ENCODE data around the gene KIF1C. TPM values are rescaled to one million over a fixed set of nuclear protein-coding genes. Genes with fewer than 3 reads are reported as not detected.

KIF1C gene
- total RNA-seq, 1 donor: 54.6 TPM

DNA sequence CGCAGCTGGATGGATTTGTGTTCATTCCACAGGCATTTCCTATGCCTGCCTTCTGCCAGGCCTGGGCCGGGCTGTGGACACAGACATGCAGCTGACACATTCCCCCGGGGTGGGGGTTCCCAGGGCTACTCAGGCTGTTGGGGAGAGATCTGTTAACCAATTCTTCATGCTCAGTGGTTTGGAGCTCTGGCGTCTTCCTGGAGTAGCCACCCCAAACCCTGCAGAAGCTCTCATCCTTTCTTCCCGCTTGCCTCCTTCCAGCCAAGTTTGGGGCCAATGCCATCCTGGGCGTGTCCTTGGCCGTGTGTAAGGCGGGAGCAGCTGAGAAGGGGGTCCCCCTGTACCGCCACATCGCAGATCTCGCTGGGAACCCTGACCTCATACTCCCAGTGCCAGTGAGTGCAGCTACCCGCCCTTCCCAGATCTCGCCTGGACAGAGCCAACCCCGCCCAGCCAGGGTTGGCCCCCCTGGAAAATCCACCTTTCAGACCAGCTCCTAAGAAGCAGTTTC is 44.2 kb upstream of the KIF1C start:
- TF ChIP-seq, protein P1, sequence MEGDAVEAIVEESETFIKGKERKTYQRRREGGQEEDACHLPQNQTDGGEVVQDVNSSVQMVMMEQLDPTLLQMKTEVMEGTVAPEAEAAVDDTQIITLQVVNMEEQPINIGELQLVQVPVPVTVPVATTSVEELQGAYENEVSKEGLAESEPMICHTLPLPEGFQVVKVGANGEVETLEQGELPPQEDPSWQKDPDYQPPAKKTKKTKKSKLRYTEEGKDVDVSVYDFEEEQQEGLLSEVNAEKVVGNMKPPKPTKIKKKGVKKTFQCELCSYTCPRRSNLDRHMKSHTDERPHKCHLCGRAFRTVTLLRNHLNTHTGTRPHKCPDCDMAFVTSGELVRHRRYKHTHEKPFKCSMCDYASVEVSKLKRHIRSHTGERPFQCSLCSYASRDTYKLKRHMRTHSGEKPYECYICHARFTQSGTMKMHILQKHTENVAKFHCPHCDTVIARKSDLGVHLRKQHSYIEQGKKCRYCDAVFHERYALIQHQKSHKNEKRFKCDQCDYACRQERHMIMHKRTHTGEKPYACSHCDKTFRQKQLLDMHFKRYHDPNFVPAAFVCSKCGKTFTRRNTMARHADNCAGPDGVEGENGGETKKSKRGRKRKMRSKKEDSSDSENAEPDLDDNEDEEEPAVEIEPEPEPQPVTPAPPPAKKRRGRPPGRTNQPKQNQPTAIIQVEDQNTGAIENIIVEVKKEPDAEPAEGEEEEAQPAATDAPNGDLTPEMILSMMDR (IDR thresholded peaks at IDR 0.05; ENCODE audit: extremely low read depth, low read depth, low read length): no peak
- Histone ChIP-seq H3K27ac (ENCODE audit: low read depth, low read length) (peak overlapping the region; percentile 82), H3K36me3 (ENCODE audit: insufficient read depth, low read length) (no peaks in the 10 kb centered on the region), H3K79me2 (ENCODE audit: insufficient read depth, low read length) (no peaks in the 10 kb centered on the region), H3K4me3 (ENCODE audit: insufficient read depth, low read length) (peak overlapping the region; percentile 56), H3K4me1 (ENCODE audit: insufficient read depth, low read length) (peaks cover 28% of the 10 kb centered on the region), H2AFZ (ENCODE audit: low read length) (peak overlapping the region; percentile 82), H3K4me2 (ENCODE audit: insufficient read depth, low read length) (peak overlapping the region; percentile 73), H3K9me3 (ENCODE audit: low read depth, low read length) (no peaks in the 10 kb centered on the region), H4K20me1 (ENCODE audit: insufficient read depth, low read length) (no peaks in the 10 kb centered on the region), H3K27me3 (ENCODE audit: insufficient read depth, low read length) (no peaks in the 10 kb centered on the region)
- peak; percentile 99 for DNase-seq (ENCODE audit: insufficient read length, low spot score, missing footprints)

DNA sequence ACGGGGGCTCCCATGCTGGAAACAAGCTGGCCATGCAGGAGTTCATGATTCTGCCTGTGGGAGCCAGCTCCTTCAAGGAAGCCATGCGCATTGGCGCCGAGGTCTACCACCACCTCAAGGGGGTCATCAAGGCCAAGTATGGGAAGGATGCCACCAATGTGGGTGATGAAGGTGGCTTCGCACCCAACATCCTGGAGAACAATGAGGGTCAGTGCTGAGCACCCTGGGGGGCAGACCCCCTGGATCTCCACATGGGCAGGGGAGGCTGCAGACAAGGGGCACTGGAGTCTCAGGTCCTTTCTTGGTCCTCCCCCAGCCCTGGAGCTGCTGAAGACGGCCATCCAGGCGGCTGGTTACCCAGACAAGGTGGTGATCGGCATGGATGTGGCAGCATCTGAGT is 42.7 kb upstream of the KIF1C start:
- H4K20me1 ChIP-seq (ENCODE audit: insufficient read depth, low read length): no peaks in the 10 kb centered on the region
- peaks cover 11% of the 10 kb centered on the region for H3K36me3 ChIP-seq (ENCODE audit: insufficient read depth, low read length)
- H3K27ac ChIP-seq (ENCODE audit: low read depth, low read length): no peak overlapping the region
- TF ChIP-seq, protein P1 (IDR thresholded peaks at IDR 0.05; ENCODE audit: extremely low read depth, low read depth, low read length): no peak
- H3K79me2 ChIP-seq (ENCODE audit: insufficient read depth, low read length): no peaks in the 10 kb centered on the region
- no peak overlapping the region for H3K4me2 ChIP-seq (ENCODE audit: insufficient read depth, low read length)
- H3K9me3 ChIP-seq (ENCODE audit: low read depth, low read length): no peaks in the 10 kb centered on the region
- H3K27me3 ChIP-seq (ENCODE audit: insufficient read depth, low read length): no peaks in the 10 kb centered on the region
- peaks cover 26% of the 10 kb centered on the region for H3K4me1 ChIP-seq (ENCODE audit: insufficient read depth, low read length)
- no peak overlapping the region for H2AFZ ChIP-seq (ENCODE audit: low read length)
- H3K4me3 ChIP-seq (ENCODE audit: insufficient read depth, low read length): no peak overlapping the region
- DNase-seq (ENCODE audit: insufficient read length, low spot score, missing footprints): no peak

DNA sequence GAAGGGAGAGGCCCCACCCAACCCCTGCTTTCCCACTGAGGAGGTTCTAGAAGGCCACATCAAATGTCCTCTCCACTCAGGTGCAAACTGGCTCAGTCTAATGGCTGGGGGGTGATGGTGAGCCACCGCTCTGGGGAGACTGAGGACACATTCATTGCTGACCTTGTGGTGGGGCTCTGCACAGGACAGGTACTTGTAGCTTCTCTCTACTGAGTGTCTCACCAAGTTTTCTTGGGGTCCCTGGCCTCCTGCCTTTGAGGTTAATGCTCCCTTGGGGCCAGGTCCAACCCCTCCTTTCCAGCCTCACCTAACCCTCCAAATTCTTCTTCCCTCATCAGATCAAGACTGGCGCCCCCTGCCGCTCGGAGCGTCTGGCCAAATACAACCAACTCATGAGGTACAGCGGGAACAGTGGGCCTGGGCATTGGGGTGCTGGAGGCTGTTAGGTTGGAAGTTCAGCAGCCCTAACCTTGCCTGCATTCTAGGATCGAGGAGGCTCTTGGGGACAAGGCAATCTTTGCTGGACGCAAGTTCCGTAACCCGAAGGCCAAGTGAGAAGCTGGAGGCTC is 41.2 kb upstream of the KIF1C start:
- Histone ChIP-seq H3K4me1 (ENCODE audit: insufficient read depth, low read length) (peaks cover 20% of the 10 kb centered on the region), H3K4me3 (ENCODE audit: insufficient read depth, low read length) (no peak overlapping the region), H3K9me3 (ENCODE audit: low read depth, low read length) (no peaks in the 10 kb centered on the region), H3K27ac (ENCODE audit: low read depth, low read length) (no peak overlapping the region), H4K20me1 (ENCODE audit: insufficient read depth, low read length) (no peaks in the 10 kb centered on the region), H3K27me3 (ENCODE audit: insufficient read depth, low read length) (no peaks in the 10 kb centered on the region), H3K4me2 (ENCODE audit: insufficient read depth, low read length) (no peak overlapping the region), H3K79me2 (ENCODE audit: insufficient read depth, low read length) (no peaks in the 10 kb centered on the region), H2AFZ (ENCODE audit: low read length) (no peak overlapping the region), H3K36me3 (ENCODE audit: insufficient read depth, low read length) (peaks cover 20% of the 10 kb centered on the region)
- TF ChIP-seq, protein P1 (IDR thresholded peaks at IDR 0.05; ENCODE audit: extremely low read depth, low read depth, low read length): peak; percentile 33
- peak; percentile 32 for DNase-seq (ENCODE audit: insufficient read length, low spot score, missing footprints)

DNA sequence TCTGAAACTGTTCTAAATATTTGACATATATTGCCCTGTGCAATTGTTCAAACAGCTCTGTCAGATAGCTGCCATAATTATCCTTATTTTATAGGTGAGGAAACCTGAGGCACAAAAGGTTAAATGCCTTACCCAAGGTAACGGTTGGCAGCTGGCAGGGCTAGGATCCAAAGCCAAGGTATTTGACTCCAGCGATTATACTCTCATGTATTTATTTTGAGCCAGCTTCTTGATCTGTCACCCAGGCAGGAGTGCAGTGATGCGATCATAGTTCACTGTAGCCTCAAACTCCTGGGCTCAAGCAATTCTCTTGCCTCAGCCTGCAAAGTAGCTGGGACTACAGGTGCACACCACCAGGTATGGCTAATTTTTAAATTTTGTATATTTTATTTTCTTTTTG is 39.6 kb upstream of the KIF1C start:
- Histone ChIP-seq H3K4me2 (ENCODE audit: insufficient read depth, low read length) (no peak overlapping the region), H3K36me3 (ENCODE audit: insufficient read depth, low read length) (peaks cover 20% of the 10 kb centered on the region), H3K27me3 (ENCODE audit: insufficient read depth, low read length) (no peaks in the 10 kb centered on the region), H3K4me1 (ENCODE audit: insufficient read depth, low read length) (peaks cover 14% of the 10 kb centered on the region), H4K20me1 (ENCODE audit: insufficient read depth, low read length) (no peaks in the 10 kb centered on the region), H3K27ac (ENCODE audit: low read depth, low read length) (no peak overlapping the region), H3K9me3 (ENCODE audit: low read depth, low read length) (no peaks in the 10 kb centered on the region), H3K4me3 (ENCODE audit: insufficient read depth, low read length) (no peak overlapping the region), H2AFZ (ENCODE audit: low read length) (no peak overlapping the region), H3K79me2 (ENCODE audit: insufficient read depth, low read length) (no peaks in the 10 kb centered on the region)
- TF ChIP-seq, protein P1 (IDR thresholded peaks at IDR 0.05; ENCODE audit: extremely low read depth, low read depth, low read length): no peak
- DNase-seq (ENCODE audit: insufficient read length, low spot score, missing footprints): peak; percentile 37
